Liver (tissue), 9 donors: ENCODE measurements around the gene ENTPD1. TPM values are rescaled to one million over a fixed set of nuclear protein-coding genes. Genes with fewer than 3 reads are reported as not detected.

ENCODE experiments used
- DNase-seq: peaks from one replicate; pipeline ENCODE4 v3.0.0-alpha.2; 2017; ENCODE audit warnings: low spot score
- H3K27ac ChIP-seq, 2 donors: one replicate each; pipeline ENCODE4 v1.7.0; 2013; ENCODE audit warnings: inconsistent platforms in 2 of 2, low read length in 2 of 2, control low read depth in 1 of 2, low read depth in 1 of 2, mild to moderate bottlenecking in 1 of 2
- H3K27me3 ChIP-seq, 4 donors: one replicate each; pipeline versions ENCODE4 v1.6.1 to v1.7.0; 2013; ENCODE audit warnings: low read length in 3 of 4, inconsistent platforms in 1 of 4, mild to moderate bottlenecking in 1 of 4, moderate library complexity in 1 of 4; ENCODE audit not compliant: control insufficient read depth in 4 of 4, insufficient read depth in 4 of 4
- H3K36me3 ChIP-seq, 4 donors: one replicate each; pipeline versions ENCODE4 v1.6.1 to v1.7.0; 2013; ENCODE audit warnings: low read length in 3 of 4, mild to moderate bottlenecking in 3 of 4, low read depth in 1 of 4, moderate library complexity in 1 of 4; ENCODE audit not compliant: control insufficient read depth in 4 of 4, insufficient read depth in 3 of 4
- H3K4me1 ChIP-seq, 4 donors: one replicate each; pipeline versions ENCODE4 v1.6.1 to v1.7.0; 2013; ENCODE audit warnings: low read length in 3 of 4, mild to moderate bottlenecking in 3 of 4, moderate library complexity in 1 of 4; ENCODE audit not compliant: control insufficient read depth in 4 of 4, insufficient read depth in 4 of 4
- H3K4me3 ChIP-seq, 3 donors: one replicate each; pipeline versions ENCODE4 v1.6.1 to v1.7.0; 2013; ENCODE audit warnings: low read length in 3 of 3, control low read depth in 1 of 3, low read depth in 1 of 3, mild to moderate bottlenecking in 1 of 3
- H3K9ac ChIP-seq, 2 donors: one replicate each; pipeline ENCODE4 v1.7.0; 2013; ENCODE audit warnings: low read length in 2 of 2, mild to moderate bottlenecking in 2 of 2, moderate library complexity in 2 of 2, control low read depth in 1 of 2, low read depth in 1 of 2
- H3K9me3 ChIP-seq, 4 donors: one replicate each; pipeline versions ENCODE4 v1.6.1 to v1.7.0; 2013; ENCODE audit warnings: low read length in 3 of 4; ENCODE audit not compliant: control insufficient read depth in 4 of 4
- EGR1 ChIP-seq, 2 donors: IDR thresholded peaks; 2 replicates each; pipeline ENCODE4 v1.6.1; 2016 to 2018; ENCODE audit warnings: antibody characterized with exemption in 2 of 2, low read depth in 2 of 2
- FOXA1 ChIP-seq: IDR thresholded peaks from 2 replicates; pipeline ENCODE4 v1.6.1; 2016; ENCODE audit warnings: antibody characterized with exemption
- FOXA2 ChIP-seq: IDR thresholded peaks from 2 replicates; pipeline ENCODE4 v1.6.1; 2016; ENCODE audit warnings: antibody characterized with exemption
- GABPA ChIP-seq, 2 donors: IDR thresholded peaks in 1 of 2; conservative IDR thresholded peaks in 1 of 2; 2 replicates each; pipeline ENCODE4 v1.6.1; 2016; ENCODE audit warnings: antibody characterized with exemption in 2 of 2, mild to moderate bottlenecking in 1 of 2, moderate library complexity in 1 of 2
- HNF4A ChIP-seq, 2 donors: conservative IDR thresholded peaks; 2 replicates each; pipeline ENCODE4 v1.6.1; 2016; ENCODE audit warnings: antibody characterized with exemption in 2 of 2, mild to moderate bottlenecking in 2 of 2
- HNF4G ChIP-seq: IDR thresholded peaks from 2 replicates; pipeline ENCODE4 v1.6.1; 2016; ENCODE audit warnings: antibody characterized with exemption
- JUND ChIP-seq, 2 donors: IDR thresholded peaks; 2 replicates each; pipeline ENCODE4 v1.6.1; 2016; ENCODE audit warnings: antibody characterized with exemption in 2 of 2
- NR2F2 ChIP-seq: IDR thresholded peaks from 2 replicates; pipeline ENCODE4 v1.6.1; 2016; ENCODE audit warnings: antibody characterized with exemption
- RAD21 ChIP-seq, 2 donors: IDR thresholded peaks; 2 replicates each; pipeline ENCODE4 v1.6.1; 2016; ENCODE audit warnings: antibody characterized with exemption in 2 of 2, mild to moderate bottlenecking in 2 of 2
- RXRA ChIP-seq, 2 donors: IDR thresholded peaks; 2 replicates each; pipeline ENCODE4 v1.6.1; 2017 to 2018; ENCODE audit warnings: antibody characterized with exemption in 2 of 2, mild to moderate bottlenecking in 1 of 2
- SP1 ChIP-seq: IDR thresholded peaks from 2 replicates; pipeline ENCODE4 v1.6.1; 2018; ENCODE audit warnings: antibody characterized with exemption, mild to moderate bottlenecking
- TAF1 ChIP-seq: conservative IDR thresholded peaks from 2 replicates; pipeline ENCODE4 v1.6.1; 2016; ENCODE audit warnings: antibody characterized with exemption, mild to moderate bottlenecking
- YY1 ChIP-seq: IDR thresholded peaks from 2 replicates; pipeline ENCODE4 v1.6.1; 2016; ENCODE audit warnings: antibody characterized with exemption, mild to moderate bottlenecking
- WGBS: extraction: QIAGEN DNeasy Blood & Tissue Kit; methylation state at CpG from one replicate; pipeline ENCODE4 v1.1.7; 2013; 5-methylcytosine and 5-hydroxymethylcytosine counted together
- polyA plus RNA-seq, 2 donors: library from polyadenylated mRNA; stranded (reverse) in 1 of 2; unstranded in 1 of 2; fragments of 200-250 nt in 1 of 2; fragments of >200 nt in 1 of 2; fragmentation: Nextera tagmentation in 1 of 2; extraction: Ambion mirVana in 1 of 2; gene quantifications; one replicate each; pipeline versions ENCODE4 v1.2.1 to v1.2.3, GENCODE V29; 2013 to 2015
- total RNA-seq, 2 donors: library from RNA; depleted of rRNA; stranded (reverse); fragments of >200 nt; gene quantifications; one replicate each; pipeline ENCODE4 v1.2.3, GENCODE V29; 2014
- TF ChIP-seq, protein P1 (sequence below): fragments of 150-350 bp; IDR thresholded peaks from 2 replicates; pipeline ENCODE4 v1.5.1; 2017; ENCODE audit warnings: improper control_type of control experiment, low read depth, low read length; ENCODE audit not compliant: missing input control
- TF ChIP-seq, protein P2 (sequence below): IDR thresholded peaks from 2 replicates; pipeline ENCODE4 v1.6.1; 2016; ENCODE audit warnings: antibody characterized with exemption
- TF ChIP-seq, protein P3 (sequence below): IDR thresholded peaks from 2 replicates; pipeline ENCODE4 v1.6.1; 2016; ENCODE audit warnings: antibody characterized with exemption
- TF ChIP-seq, protein P4 (sequence below): IDR thresholded peaks from 2 replicates; pipeline ENCODE4 v1.6.1; 2016; ENCODE audit warnings: antibody characterized with exemption, mild to moderate bottlenecking
- TF ChIP-seq, protein P5 (sequence below): IDR thresholded peaks from 2 replicates; pipeline ENCODE4 v1.6.1; 2016; ENCODE audit warnings: antibody characterized with exemption
- donor health status: healthy.
- donor health status: healthy.
- donor health status: healthy.
- donor health status: healthy.
- donor health status: healthy.

ENTPD1 gene
- total and polyA plus RNA-seq, 4 donors: 2.1 to 8.0 (median 4.3) TPM

DNA sequence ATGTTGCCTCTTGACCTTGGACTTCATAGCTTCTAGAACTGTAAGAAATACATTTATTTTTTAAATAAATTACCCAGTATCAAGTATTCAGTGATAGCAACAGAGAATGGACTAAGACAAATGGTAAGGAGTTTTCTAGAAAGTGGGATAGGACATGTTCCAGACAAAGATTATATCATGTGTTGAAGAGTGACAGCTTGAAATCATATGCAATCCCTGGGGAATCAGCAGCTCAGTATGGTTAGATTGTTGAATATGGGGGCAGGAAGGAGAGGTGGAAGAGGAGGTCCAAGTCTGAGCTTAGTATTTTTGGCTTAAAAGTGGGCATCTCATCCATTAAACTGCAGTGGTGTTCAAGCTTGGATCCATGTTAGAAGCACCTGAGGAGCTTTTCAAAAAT is 74.1 kb downstream of the ENTPD1 start:
- DNase-seq: no peak
- no peaks in the 10 kb centered on the region for H3K27me3 ChIP-seq
- no peaks in the 10 kb centered on the region for H3K9me3 ChIP-seq
- no peaks in the 10 kb centered on the region for H3K4me1 ChIP-seq
- H3K9ac ChIP-seq: no peak overlapping the region
- H3K4me3 ChIP-seq: no peak overlapping the region
- H3K27ac ChIP-seq: no peak overlapping the region
- no peak for TF ChIP-seq RAD21 (IDR thresholded peaks at IDR 0.05)
- TF ChIP-seq, protein P1, sequence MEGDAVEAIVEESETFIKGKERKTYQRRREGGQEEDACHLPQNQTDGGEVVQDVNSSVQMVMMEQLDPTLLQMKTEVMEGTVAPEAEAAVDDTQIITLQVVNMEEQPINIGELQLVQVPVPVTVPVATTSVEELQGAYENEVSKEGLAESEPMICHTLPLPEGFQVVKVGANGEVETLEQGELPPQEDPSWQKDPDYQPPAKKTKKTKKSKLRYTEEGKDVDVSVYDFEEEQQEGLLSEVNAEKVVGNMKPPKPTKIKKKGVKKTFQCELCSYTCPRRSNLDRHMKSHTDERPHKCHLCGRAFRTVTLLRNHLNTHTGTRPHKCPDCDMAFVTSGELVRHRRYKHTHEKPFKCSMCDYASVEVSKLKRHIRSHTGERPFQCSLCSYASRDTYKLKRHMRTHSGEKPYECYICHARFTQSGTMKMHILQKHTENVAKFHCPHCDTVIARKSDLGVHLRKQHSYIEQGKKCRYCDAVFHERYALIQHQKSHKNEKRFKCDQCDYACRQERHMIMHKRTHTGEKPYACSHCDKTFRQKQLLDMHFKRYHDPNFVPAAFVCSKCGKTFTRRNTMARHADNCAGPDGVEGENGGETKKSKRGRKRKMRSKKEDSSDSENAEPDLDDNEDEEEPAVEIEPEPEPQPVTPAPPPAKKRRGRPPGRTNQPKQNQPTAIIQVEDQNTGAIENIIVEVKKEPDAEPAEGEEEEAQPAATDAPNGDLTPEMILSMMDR: no peak
- no peaks in the 10 kb centered on the region for H3K36me3 ChIP-seq

DNA sequence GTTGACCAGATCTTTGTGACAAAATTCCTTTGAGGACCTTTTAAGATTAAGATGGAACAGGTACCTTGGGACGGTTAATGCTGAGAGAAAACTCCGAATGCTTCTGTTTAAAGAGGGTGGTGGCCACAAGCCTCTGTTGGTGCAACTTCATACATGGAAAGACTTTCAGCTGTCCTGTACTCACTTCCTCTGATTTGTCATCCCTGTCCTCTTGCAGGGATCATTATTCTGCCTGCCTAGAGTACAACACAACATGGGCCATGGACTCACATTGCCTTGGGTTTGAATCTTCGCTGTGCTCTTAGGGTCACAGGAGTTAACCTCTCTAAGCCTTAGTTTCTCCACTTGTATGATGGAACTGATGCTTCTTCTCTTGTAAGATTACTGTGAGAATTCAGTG is 75.1 kb downstream of the ENTPD1 start:
- Histone ChIP-seq H3K4me3 (no peak overlapping the region), H3K27ac (no peak overlapping the region), H3K4me1 (no peaks in the 10 kb centered on the region), H3K27me3 (no peaks in the 10 kb centered on the region), H3K36me3 (no peaks in the 10 kb centered on the region), H3K9me3 (no peaks in the 10 kb centered on the region), H3K9ac (no peak overlapping the region)
- 96% methylated on average over 3 of the region's 3 CpGs for WGBS
- no peak for DNase-seq
- TF ChIP-seq TAF1: no peak
- TF ChIP-seq FOXA1: no peak
- TF ChIP-seq, protein P2, sequence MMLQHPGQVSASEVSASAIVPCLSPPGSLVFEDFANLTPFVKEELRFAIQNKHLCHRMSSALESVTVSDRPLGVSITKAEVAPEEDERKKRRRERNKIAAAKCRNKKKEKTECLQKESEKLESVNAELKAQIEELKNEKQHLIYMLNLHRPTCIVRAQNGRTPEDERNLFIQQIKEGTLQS: no peak
- no peak for TF ChIP-seq NR2F2
- TF ChIP-seq, protein P3, sequence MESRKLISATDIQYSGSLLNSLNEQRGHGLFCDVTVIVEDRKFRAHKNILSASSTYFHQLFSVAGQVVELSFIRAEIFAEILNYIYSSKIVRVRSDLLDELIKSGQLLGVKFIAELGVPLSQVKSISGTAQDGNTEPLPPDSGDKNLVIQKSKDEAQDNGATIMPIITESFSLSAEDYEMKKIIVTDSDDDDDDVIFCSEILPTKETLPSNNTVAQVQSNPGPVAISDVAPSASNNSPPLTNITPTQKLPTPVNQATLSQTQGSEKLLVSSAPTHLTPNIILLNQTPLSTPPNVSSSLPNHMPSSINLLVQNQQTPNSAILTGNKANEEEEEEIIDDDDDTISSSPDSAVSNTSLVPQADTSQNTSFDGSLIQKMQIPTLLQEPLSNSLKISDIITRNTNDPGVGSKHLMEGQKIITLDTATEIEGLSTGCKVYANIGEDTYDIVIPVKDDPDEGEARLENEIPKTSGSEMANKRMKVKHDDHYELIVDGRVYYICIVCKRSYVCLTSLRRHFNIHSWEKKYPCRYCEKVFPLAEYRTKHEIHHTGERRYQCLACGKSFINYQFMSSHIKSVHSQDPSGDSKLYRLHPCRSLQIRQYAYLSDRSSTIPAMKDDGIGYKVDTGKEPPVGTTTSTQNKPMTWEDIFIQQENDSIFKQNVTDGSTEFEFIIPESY: no peak
- no peak for TF ChIP-seq EGR1 (IDR thresholded peaks at IDR 0.05; ENCODE audit: low read depth in 2 of 2)
- TF ChIP-seq JUND (IDR thresholded peaks at IDR 0.05): no peak
- TF ChIP-seq FOXA2: no peak
- TF ChIP-seq, protein P4, sequence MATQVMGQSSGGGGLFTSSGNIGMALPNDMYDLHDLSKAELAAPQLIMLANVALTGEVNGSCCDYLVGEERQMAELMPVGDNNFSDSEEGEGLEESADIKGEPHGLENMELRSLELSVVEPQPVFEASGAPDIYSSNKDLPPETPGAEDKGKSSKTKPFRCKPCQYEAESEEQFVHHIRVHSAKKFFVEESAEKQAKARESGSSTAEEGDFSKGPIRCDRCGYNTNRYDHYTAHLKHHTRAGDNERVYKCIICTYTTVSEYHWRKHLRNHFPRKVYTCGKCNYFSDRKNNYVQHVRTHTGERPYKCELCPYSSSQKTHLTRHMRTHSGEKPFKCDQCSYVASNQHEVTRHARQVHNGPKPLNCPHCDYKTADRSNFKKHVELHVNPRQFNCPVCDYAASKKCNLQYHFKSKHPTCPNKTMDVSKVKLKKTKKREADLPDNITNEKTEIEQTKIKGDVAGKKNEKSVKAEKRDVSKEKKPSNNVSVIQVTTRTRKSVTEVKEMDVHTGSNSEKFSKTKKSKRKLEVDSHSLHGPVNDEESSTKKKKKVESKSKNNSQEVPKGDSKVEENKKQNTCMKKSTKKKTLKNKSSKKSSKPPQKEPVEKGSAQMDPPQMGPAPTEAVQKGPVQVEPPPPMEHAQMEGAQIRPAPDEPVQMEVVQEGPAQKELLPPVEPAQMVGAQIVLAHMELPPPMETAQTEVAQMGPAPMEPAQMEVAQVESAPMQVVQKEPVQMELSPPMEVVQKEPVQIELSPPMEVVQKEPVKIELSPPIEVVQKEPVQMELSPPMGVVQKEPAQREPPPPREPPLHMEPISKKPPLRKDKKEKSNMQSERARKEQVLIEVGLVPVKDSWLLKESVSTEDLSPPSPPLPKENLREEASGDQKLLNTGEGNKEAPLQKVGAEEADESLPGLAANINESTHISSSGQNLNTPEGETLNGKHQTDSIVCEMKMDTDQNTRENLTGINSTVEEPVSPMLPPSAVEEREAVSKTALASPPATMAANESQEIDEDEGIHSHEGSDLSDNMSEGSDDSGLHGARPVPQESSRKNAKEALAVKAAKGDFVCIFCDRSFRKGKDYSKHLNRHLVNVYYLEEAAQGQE: no peak
- no peak for TF ChIP-seq RAD21 (IDR thresholded peaks at IDR 0.05)
- TF ChIP-seq, protein P5, sequence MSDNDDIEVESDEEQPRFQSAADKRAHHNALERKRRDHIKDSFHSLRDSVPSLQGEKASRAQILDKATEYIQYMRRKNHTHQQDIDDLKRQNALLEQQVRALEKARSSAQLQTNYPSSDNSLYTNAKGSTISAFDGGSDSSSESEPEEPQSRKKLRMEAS: no peak
- TF ChIP-seq, protein P1: no peak
- TF ChIP-seq SP1: no peak
- TF ChIP-seq GABPA (IDR thresholded peaks at IDR 0.05 in 1 of 2, conservative IDR thresholded peaks at IDR 0.05 in 1 of 2): no peak
- TF ChIP-seq YY1: no peak
- no peak for TF ChIP-seq HNF4A (conservative IDR thresholded peaks at IDR 0.05)
- no peak for TF ChIP-seq HNF4G
- no peak for TF ChIP-seq RXRA (IDR thresholded peaks at IDR 0.05)
